Measurements from ENCODE around the gene POP4. TPM values are rescaled to one million over a fixed set of nuclear protein-coding genes. Genes with fewer than 3 reads are reported as not detected.

Gene POP4
- total and polyA plus RNA-seq, 9 of the 15 experiments (the other 6 are each of a cell fraction or from before 2014, with no cell fraction given): 42.1 to 128 (median 99.0) TPM

DNA sequence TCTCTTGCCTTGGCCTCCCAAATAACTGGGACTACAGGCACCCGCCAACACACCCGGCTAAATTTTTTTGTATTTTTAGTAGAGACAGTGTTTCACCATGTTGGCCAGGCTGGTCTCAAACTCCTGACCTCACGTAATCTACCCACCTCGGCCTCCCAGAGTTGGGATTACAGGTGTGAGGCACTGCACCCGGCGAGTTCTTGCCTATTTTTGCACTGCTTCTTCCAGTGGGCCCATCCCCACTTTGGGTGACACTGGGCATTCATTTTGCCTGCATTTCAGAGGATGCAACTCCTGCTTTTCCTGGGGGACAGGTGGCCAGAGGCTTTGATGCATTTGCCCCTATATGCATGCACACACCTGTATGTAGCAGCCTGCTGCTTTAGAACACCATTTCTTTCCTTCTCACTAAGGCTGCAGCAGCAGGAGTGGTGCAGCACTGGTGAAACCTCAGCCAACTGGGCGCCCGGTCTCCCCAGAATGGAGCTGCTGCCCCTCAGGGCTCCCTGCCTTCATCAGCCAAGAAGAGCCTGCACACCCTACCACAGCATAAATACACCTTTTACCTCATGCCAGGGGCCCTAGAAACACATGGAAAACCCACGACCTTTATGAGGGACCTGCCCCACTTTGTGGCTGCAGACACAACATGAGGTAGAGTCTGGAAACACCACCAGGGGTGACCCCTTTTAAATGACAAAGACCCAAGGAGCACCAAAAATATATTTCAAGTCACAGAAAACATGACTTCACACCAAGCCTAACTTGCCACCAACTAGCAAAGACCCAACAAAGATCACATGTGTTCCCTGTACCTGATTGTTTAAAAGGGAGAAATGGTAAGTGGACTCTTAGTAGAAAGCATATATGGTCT is 36.8 kb upstream of the POP4 start:
- DNase-seq (ENCODE audit: extremely low read depth in 1 of 4, low spot score in 3 of 4) (no peak), ATAC-seq (no peak), FAIRE-seq (no peak)
- no peak overlapping the region for H3K27ac ChIP-seq (ENCODE audit: extremely low read depth, low read depth, low read length)
- no TSS peak for BruUV-seq (replicated peaks)
- H3K9ac ChIP-seq (ENCODE audit: insufficient read depth in 1 of 2, low read depth in 2 of 2, low read length in 2 of 2): no peak overlapping the region
- POLR2A ChIA-PET: no interaction called here
- H3K4me1 ChIP-seq (replicated peaks in 1 of 2; ENCODE audit: control insufficient read depth in 2 of 2, insufficient read depth in 2 of 2, low read length in 2 of 2): no peaks in the 10 kb centered on the region; a peak in 1 of 5 replicates
- no peak overlapping the region for H3K4me2 ChIP-seq (ENCODE audit: insufficient read depth, low read length)
- TF ChIP-seq NR1H2 (CRISPR knock-in tag; IDR thresholded peaks at IDR 0.05) (no peak), BCL6 (CRISPR knock-in tag; IDR thresholded peaks at IDR 0.05) (no peak), PCBP1 (IDR thresholded peaks at IDR 0.05; ENCODE audit: low read depth, low read length, poor library complexity, severe bottlenecking) (no peak), CTBP1 (IDR thresholded peaks at IDR 0.05; ENCODE audit: borderline replicate concordance) (no peak), PHF20 (IDR thresholded peaks at IDR 0.05; ENCODE audit: partially characterized antibody) (no peak), STAG1 (CRISPR knock-in tag; IDR thresholded peaks at IDR 0.05; ENCODE audit: borderline replicate concordance) (no peak), ZNF354B (CRISPR knock-in tag; IDR thresholded peaks at IDR 0.05) (no peak), GABPB2 (CRISPR knock-in tag; conservative IDR thresholded peaks at IDR 0.05) (no peak), KDM2B (CRISPR knock-in tag; IDR thresholded peaks at IDR 0.05) (no peak), GTF2E2 (tag; IDR thresholded peaks at IDR 0.05) (no peak), MCM5 (IDR thresholded peaks at IDR 0.05; ENCODE audit: low read depth) (no peak), ARID1B (IDR thresholded peaks at IDR 0.05) (no peak), HDAC2 (IDR thresholded peaks at IDR 0.05) (no peak), HOXB6 (CRISPR knock-in tag; IDR thresholded peaks at IDR 0.05; ENCODE audit: borderline replicate concordance) (no peak), ZFP30 (CRISPR knock-in tag; IDR thresholded peaks at IDR 0.05; ENCODE audit: borderline replicate concordance) (no peak), ZNF277 (CRISPR knock-in tag; IDR thresholded peaks at IDR 0.05; ENCODE audit: borderline replicate concordance) (no peak), CREB5 (CRISPR knock-in tag; IDR thresholded peaks at IDR 0.05) (no peak)
- TF ChIP-seq, protein P1, sequence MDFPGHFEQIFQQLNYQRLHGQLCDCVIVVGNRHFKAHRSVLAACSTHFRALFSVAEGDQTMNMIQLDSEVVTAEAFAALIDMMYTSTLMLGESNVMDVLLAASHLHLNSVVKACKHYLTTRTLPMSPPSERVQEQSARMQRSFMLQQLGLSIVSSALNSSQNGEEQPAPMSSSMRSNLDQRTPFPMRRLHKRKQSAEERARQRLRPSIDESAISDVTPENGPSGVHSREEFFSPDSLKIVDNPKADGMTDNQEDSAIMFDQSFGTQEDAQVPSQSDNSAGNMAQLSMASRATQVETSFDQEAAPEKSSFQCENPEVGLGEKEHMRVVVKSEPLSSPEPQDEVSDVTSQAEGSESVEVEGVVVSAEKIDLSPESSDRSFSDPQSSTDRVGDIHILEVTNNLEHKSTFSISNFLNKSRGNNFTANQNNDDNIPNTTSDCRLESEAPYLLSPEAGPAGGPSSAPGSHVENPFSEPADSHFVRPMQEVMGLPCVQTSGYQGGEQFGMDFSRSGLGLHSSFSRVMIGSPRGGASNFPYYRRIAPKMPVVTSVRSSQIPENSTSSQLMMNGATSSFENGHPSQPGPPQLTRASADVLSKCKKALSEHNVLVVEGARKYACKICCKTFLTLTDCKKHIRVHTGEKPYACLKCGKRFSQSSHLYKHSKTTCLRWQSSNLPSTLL (IDR thresholded peaks at IDR 0.05): no peak
- TF ChIP-seq, protein P2, sequence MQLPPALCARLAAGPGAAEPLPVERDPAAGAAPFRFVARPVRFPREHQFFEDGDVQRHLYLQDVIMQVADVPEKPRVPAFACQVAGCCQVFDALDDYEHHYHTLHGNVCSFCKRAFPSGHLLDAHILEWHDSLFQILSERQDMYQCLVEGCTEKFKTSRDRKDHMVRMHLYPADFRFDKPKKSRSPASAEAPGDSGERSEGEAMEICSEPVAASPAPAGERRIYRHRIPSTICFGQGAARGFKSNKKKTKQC (CRISPR knock-in tag; IDR thresholded peaks at IDR 0.05): no peak
- H3K79me2 ChIP-seq (ENCODE audit: control insufficient read depth, insufficient read depth, low read length): no peaks in the 10 kb centered on the region
- in situ Hi-C loops (cut with MboI) (no loop called here), intact Hi-C loops (cut with micrococcal nuclease) (no loop called here)
- H3K36me3 ChIP-seq (ENCODE audit: control insufficient read depth, insufficient read depth, low read length): no peaks in the 10 kb centered on the region
- peaks cover 18 to 31% of the 10 kb centered on the region in 2 experiments; a peak in 4 of 5 replicates for H3K27me3 ChIP-seq (ENCODE audit: control insufficient read depth in 2 of 2, insufficient read depth in 2 of 2, low read length in 2 of 2)
- no peaks in the 10 kb centered on the region for H3K9me3 ChIP-seq (replicated peaks; ENCODE audit: control insufficient read depth, insufficient read depth, low read depth, low read length)
- H2AFZ ChIP-seq (ENCODE audit: low read depth, low read length): no peak overlapping the region
- CTCF ChIA-PET (ENCODE audit: low intra/inter-chr PET ratio): no interaction called here
- H4K20me1 ChIP-seq (replicated peaks; ENCODE audit: control insufficient read depth, insufficient read depth, low read length): no peaks in the 10 kb centered on the region
- WGBS (ENCODE audit: insufficient coverage, low coverage, missing lambda C conversion rate): 2% methylated on average over 9 of the region's 9 CpGs
- no peak overlapping the region for H3K4me3 ChIP-seq
- no peaks in the 10 kb centered on the region for H3K9me1 ChIP-seq (ENCODE audit: control insufficient read depth, insufficient read depth, low read length)

Data from K562 (cell line).